RWPE2 (cell line): ENCODE data around the gene COL16A1.

Experiments
- ATAC-seq: fragments of 200-7000 bp; cut with Tn5 transposase; 3 replicates; pipeline ENCODE4 v1.9.1; 2021; ENCODE audit warnings: low read depth
- DNase-seq: peaks from one replicate; pipeline ENCODE4 v3.0.0-alpha.2; 2020; ENCODE audit warnings: low spot score
- H3K27ac ChIP-seq: fragments of 450-650 bp; 2 replicates; pipeline ENCODE4 v1.5.1; 2017; ENCODE audit warnings: mild to moderate bottlenecking; ENCODE audit not compliant: poor library complexity, severe bottlenecking
- H3K27me3 ChIP-seq: fragments of 250-450 bp; sonication (Bioruptor Pico); 2 replicates; pipeline ENCODE4 v1.5.1; 2021; ENCODE audit warnings: mild to moderate bottlenecking, moderate library complexity; ENCODE audit not compliant: insufficient read depth, poor library complexity, severe bottlenecking
- H3K36me3 ChIP-seq: fragments of 250-450 bp; sonication (Bioruptor Pico); 2 replicates; pipeline ENCODE4 v1.5.1; 2020; ENCODE audit warnings: low read depth, mild to moderate bottlenecking, moderate library complexity
- H3K4me1 ChIP-seq: fragments of 250-450 bp; sonication (Bioruptor Pico); 2 replicates; pipeline ENCODE4 v1.5.1; 2021; ENCODE audit warnings: mild to moderate bottlenecking, moderate library complexity; ENCODE audit not compliant: insufficient read depth, poor library complexity, severe bottlenecking
- H3K4me3 ChIP-seq: fragments of 250-450 bp; sonication (Bioruptor Pico); 2 replicates; pipeline ENCODE4 v1.5.1; 2021; ENCODE audit warnings: mild to moderate bottlenecking, moderate library complexity; ENCODE audit not compliant: severe bottlenecking
- H3K9me3 ChIP-seq: fragments of 250-450 bp; sonication (Bioruptor Pico); 2 replicates; pipeline ENCODE4 v1.5.1; 2021; ENCODE audit warnings: mild to moderate bottlenecking, moderate library complexity; ENCODE audit not compliant: severe bottlenecking
- CTCF ChIP-seq: fragments of 450-650 bp; IDR thresholded peaks from one replicate; pipeline ENCODE4 v1.5.1; 2017; ENCODE audit warnings: mild to moderate bottlenecking, moderate library complexity; ENCODE audit not compliant: poor library complexity, severe bottlenecking

Gene COL16A1

GRCh38 chr1:31632649-31633048 is 71.2 kb downstream of the COL16A1 start:
- no peak for DNase-seq
- Histone ChIP-seq H3K4me3 (no peak overlapping the region), H3K36me3 (peaks cover 64% of the 10 kb centered on the region), H3K9me3 (no peaks in the 10 kb centered on the region), H3K4me1 (peaks cover 1% of the 10 kb centered on the region), H3K27me3 (no peaks in the 10 kb centered on the region), H3K27ac (no peak overlapping the region)
- no peak for TF ChIP-seq CTCF
- no peak for ATAC-seq

- H3K27ac ChIP-seq, result no peak overlapping the region
- ATAC-seq, result no peak
- TF ChIP-seq CTCF, result no peak
- no peak for DNase-seq
- H3K27me3 ChIP-seq, result no peaks in the 10 kb centered on the region
- peaks cover 45% of the 10 kb centered on the region for H3K36me3 ChIP-seq
- no peaks in the 10 kb centered on the region for H3K4me1 ChIP-seq
- no peaks in the 10 kb centered on the region for H3K9me3 ChIP-seq
- no peak overlapping the region for H3K4me3 ChIP-seq
Observed at GRCh38 chr1:31628931-31629556, 74.8 kb downstream of the COL16A1 start.

- no peak overlapping the region for H3K4me3 ChIP-seq
- H3K9me3 ChIP-seq, result no peaks in the 10 kb centered on the region
- H3K36me3 ChIP-seq, result peaks cover 37% of the 10 kb centered on the region
- ATAC-seq (no peak), DNase-seq (no peak)
- no peak for TF ChIP-seq CTCF
- no peaks in the 10 kb centered on the region for H3K4me1 ChIP-seq
- H3K27me3 ChIP-seq, result no peaks in the 10 kb centered on the region
- H3K27ac ChIP-seq, result no peak overlapping the region
Observed at GRCh38 chr1:31627930-31628559, 75.8 kb downstream of the COL16A1 start.

- no peak for DNase-seq
- Histone ChIP-seq H3K27me3 (no peaks in the 10 kb centered on the region), H3K27ac (no peak overlapping the region), H3K36me3 (peaks cover 30% of the 10 kb centered on the region), H3K4me1 (no peaks in the 10 kb centered on the region), H3K4me3 (no peak overlapping the region), H3K9me3 (no peaks in the 10 kb centered on the region)
- ATAC-seq, result no peak
- no peak for TF ChIP-seq CTCF
Observed at GRCh38 chr1:31627301-31627929, 76.4 kb downstream of the COL16A1 start.
